GM18507 (cell line): ENCODE data around the gene TULP1.
"Not testable (repeated sequence)": the region's sequence is repeated elsewhere in the genome, so short reads cannot be mapped to it uniquely, and the experiment has no call there.

Source experiments
- DNase-seq: peaks from one replicate; pipeline ENCODE4 v3.0.0; 2011; ENCODE audit warnings: low read depth; ENCODE audit not compliant: insufficient read length; ENCODE audit errors: extremely low spot score
- FAIRE-seq: peaks from 2 replicates; lab custom pipeline; 2011; peaks lifted over from hg19 to GRCh38; lab: Jason Lieb, UNC

TULP1 gene

GRCh38 chr6:35522660-35523658 is 10.3 kb upstream of the TULP1 start:
- peak; percentile 26 for FAIRE-seq

GRCh38 chr6:35522151-35522550 is 9.5 kb upstream of the TULP1 start:
- FAIRE-seq (no peak), DNase-seq (no peak)

More at GRCh38 chr6:35522660-35523658, 10.3 kb upstream of the TULP1 start:
- DNase-seq, result peak; percentile 62

GRCh38 chr6:35521235-35521634 is 8.5 kb upstream of the TULP1 start:
- DNase-seq, result no peak
- no peak for FAIRE-seq

GRCh38 chr6:35519313-35520015 is 6.8 kb upstream of the TULP1 start:
- no peak for FAIRE-seq
- no peak for DNase-seq

GRCh38 chr6:35518566-35519312 is 6.0 kb upstream of the TULP1 start:
- no peak for DNase-seq
- no peak for FAIRE-seq

- not testable (repeated sequence) for DNase-seq, FAIRE-seq
These were observed 5.3 kb upstream of the TULP1 start for GRCh38 chr6:35517978-35518377.

GRCh38 chr6:35516712-35517111 is 4.0 kb upstream of the TULP1 start:
- DNase-seq, result no peak
- no peak for FAIRE-seq

- FAIRE-seq, result not testable (repeated sequence)
These were observed 3.2 kb upstream of the TULP1 start for GRCh38 chr6:35515939-35516338.

GRCh38 chr6:35514587-35514986 is 1.9 kb upstream of the TULP1 start:
- FAIRE-seq (no peak), DNase-seq (no peak)

More at GRCh38 chr6:35515939-35516338, 3.2 kb upstream of the TULP1 start:
- DNase-seq, result not testable (repeated sequence)

GRCh38 chr6:35512006-35512405 is 690 bp downstream of the TULP1 start:
- no peak for DNase-seq
- FAIRE-seq, result no peak

- FAIRE-seq, result no peak
- no peak for DNase-seq
These were observed 1.1 kb downstream of the TULP1 start for GRCh38 chr6:35511562-35511941.

- no peak for FAIRE-seq
- DNase-seq, result no peak
These were observed 1.7 kb downstream of the TULP1 start for GRCh38 chr6:35510916-35511561.

GRCh38 chr6:35508542-35508941 is 4.2 kb downstream of the TULP1 start:
- DNase-seq (no peak), FAIRE-seq (no peak)

- FAIRE-seq, result no peak
- DNase-seq, result no peak
These were observed 4.7 kb downstream of the TULP1 start for GRCh38 chr6:35508027-35508426.

GRCh38 chr6:35507221-35507620 is 5.5 kb downstream of the TULP1 start:
- no peak for DNase-seq
- no peak for FAIRE-seq

- FAIRE-seq (no peak), DNase-seq (no peak)
These were observed 6.2 kb downstream of the TULP1 start for GRCh38 chr6:35506536-35506935.

GRCh38 chr6:35505999-35506412 is 6.7 kb downstream of the TULP1 start:
- DNase-seq (no peak), FAIRE-seq (no peak)

GRCh38 chr6:35503534-35503933 is 9.2 kb downstream of the TULP1 start:
- DNase-seq (no peak), FAIRE-seq (no peak)

- no peak for FAIRE-seq
These were observed 10.9 kb downstream of the TULP1 start for GRCh38 chr6:35501784-35502183.

More at GRCh38 chr6:35501784-35502183, 10.9 kb downstream of the TULP1 start:
- DNase-seq, result no peak
